Activated CD4-positive, alpha-beta T cell treated with anti-CD3 and anti-CD28 coated beads for 24 hours (primary cell): ENCODE results near the gene GFPT2.

ENCODE experiments used
- DNase-seq, 2 donors: peaks; one replicate each; pipeline ENCODE4 v3.0.0-alpha.2; 2020; ENCODE audit warnings: low read depth in 2 of 2

Gene GFPT2

GRCh38 chr5:180283026-180283615 lies 70.0 kb downstream of the GFPT2 start:
- no peak for DNase-seq

GRCh38 chr5:180282281-180282680 lies 70.9 kb downstream of the GFPT2 start:
- DNase-seq: no peak

GRCh38 chr5:180281706-180282105 lies 71.4 kb downstream of the GFPT2 start:
- DNase-seq: no peak

GRCh38 chr5:180274695-180275094 lies 78.4 kb downstream of the GFPT2 start:
- no peak for DNase-seq

- no peak for DNase-seq
These were observed 81.9 kb downstream of the GFPT2 start for GRCh38 chr5:180271221-180271620.

- DNase-seq: no peak
These were observed 93.9 kb downstream of the GFPT2 start for GRCh38 chr5:180259260-180259611.

- no peak for DNase-seq
These were observed 99.9 kb downstream of the GFPT2 start for GRCh38 chr5:180253036-180253824.

- DNase-seq: no peak
These were observed 101.2 kb downstream of the GFPT2 start for GRCh38 chr5:180251887-180252286.

GRCh38 chr5:180251141-180251540 lies 102.0 kb downstream of the GFPT2 start:
- DNase-seq: no peak
